ENCODE measurements around the gene CDK6.

The CDK6 gene

GRCh38 chr7:92731335-92732063, 104.9 kb downstream of the CDK6 start:
- no peak for FAIRE-seq

- no peak for FAIRE-seq
These were observed 105.6 kb downstream of the CDK6 start for GRCh38 chr7:92730808-92731207.

- no peak for FAIRE-seq
These were observed 106.6 kb downstream of the CDK6 start for GRCh38 chr7:92729751-92730150.

- no peak for FAIRE-seq
These were observed 107.2 kb downstream of the CDK6 start for GRCh38 chr7:92729172-92729571.

- no peak for FAIRE-seq
These were observed 108.6 kb downstream of the CDK6 start for GRCh38 chr7:92727755-92728154.

GRCh38 chr7:92725161-92725925, 111.0 kb downstream of the CDK6 start:
- FAIRE-seq = no peak

GRCh38 chr7:92723943-92724342, 112.4 kb downstream of the CDK6 start:
- FAIRE-seq = no peak

- FAIRE-seq = no peak
These were observed 113.2 kb downstream of the CDK6 start for GRCh38 chr7:92723205-92723604.

- FAIRE-seq = no peak
These were observed 113.8 kb downstream of the CDK6 start for GRCh38 chr7:92722541-92722940.

- no peak for FAIRE-seq
These were observed 115.6 kb downstream of the CDK6 start for GRCh38 chr7:92720604-92721350.

- FAIRE-seq = no peak
These were observed 118.2 kb downstream of the CDK6 start for GRCh38 chr7:92717993-92718716.

GRCh38 chr7:92717623-92717992, 118.8 kb downstream of the CDK6 start:
- FAIRE-seq = no peak

- FAIRE-seq = no peak
These were observed 119.4 kb downstream of the CDK6 start for GRCh38 chr7:92716825-92717580.

GRCh38 chr7:92715963-92716362, 120.4 kb downstream of the CDK6 start:
- no peak for FAIRE-seq

- no peak for FAIRE-seq
These were observed 121.6 kb downstream of the CDK6 start for GRCh38 chr7:92714767-92715166.

- FAIRE-seq = no peak
These were observed 122.1 kb downstream of the CDK6 start for GRCh38 chr7:92714280-92714679.

GRCh38 chr7:92709912-92710311, 126.5 kb downstream of the CDK6 start:
- FAIRE-seq = no peak

- FAIRE-seq = no peak
These were observed 127.2 kb downstream of the CDK6 start for GRCh38 chr7:92709150-92709549.

GRCh38 chr7:92708111-92709042, 128.0 kb downstream of the CDK6 start:
- no peak for FAIRE-seq

- FAIRE-seq = no peak
These were observed 128.9 kb downstream of the CDK6 start for GRCh38 chr7:92707435-92707834.

- FAIRE-seq = no peak
These were observed 129.8 kb downstream of the CDK6 start for GRCh38 chr7:92706563-92706962.
